Thoracic aorta (tissue), 2 donors: ENCODE data around the gene NEU1. TPM values are rescaled to one million over a fixed set of nuclear protein-coding genes. Genes with fewer than 3 reads are reported as not detected.

Experiments
- ATAC-seq: fragments of 150-250 bp; one replicate; pipeline ENCODE4 v1.8.0; 2017; ENCODE audit warnings: low read depth; ENCODE audit not compliant: insufficient number of reproducible peaks, low FRiP score
- DNase-seq: peaks from one replicate; pipeline ENCODE4 v3.0.0-alpha.2; 2020; ENCODE audit warnings: low spot score
- H3K27ac ChIP-seq, 2 donors: fragments of 200-600 bp; sonication (generic); 1 replicate in 1 of 2; 2 replicates in 1 of 2; pipeline ENCODE4 v1.5.1; 2016; ENCODE audit warnings: mild to moderate bottlenecking in 2 of 2, moderate library complexity in 2 of 2
- H3K27me3 ChIP-seq: fragments of 200-600 bp; sonication (generic); replicated peaks from 2 replicates; pipeline ENCODE4 v1.6.0; 2016; ENCODE audit warnings: mild to moderate bottlenecking; ENCODE audit not compliant: insufficient read depth
- H3K36me3 ChIP-seq: fragments of 200-600 bp; sonication (generic); one replicate; pipeline ENCODE4 v1.5.1; 2016
- H3K4me1 ChIP-seq, 2 donors: fragments of 200-600 bp; sonication (generic); 1 replicate in 1 of 2; 2 replicates in 1 of 2; pipeline versions ENCODE4 v1.5.1 to v1.6.0; 2016; ENCODE audit warnings: low read depth in 2 of 2, mild to moderate bottlenecking in 1 of 2; ENCODE audit not compliant: control insufficient read depth in 1 of 2
- H3K4me3 ChIP-seq: fragments of 200-600 bp; sonication (generic); 2 replicates; pipeline ENCODE4 v1.5.1; 2016; ENCODE audit warnings: mild to moderate bottlenecking
- H3K9me3 ChIP-seq: fragments of 200-600 bp; sonication (generic); 2 replicates; pipeline ENCODE4 v1.5.1; 2016
- total RNA-seq, 2 donors: library from RNA; depleted of rRNA; stranded (reverse); fragments of >200 nt; gene quantifications; one replicate each; pipeline versions ENCODE4 v1.1.0 to v1.2.3, GENCODE V29; 2016
- TF ChIP-seq, protein P1 (sequence below): fragments of 200-600 bp; sonication (generic); IDR thresholded peaks from one replicate; pipeline ENCODE4 v1.5.1; 2019; ENCODE audit warnings: antibody characterized with exemption

NEU1 gene
- total RNA-seq, 2 donors from 2014 or later = 26.0 to 35.2 TPM

DNA sequence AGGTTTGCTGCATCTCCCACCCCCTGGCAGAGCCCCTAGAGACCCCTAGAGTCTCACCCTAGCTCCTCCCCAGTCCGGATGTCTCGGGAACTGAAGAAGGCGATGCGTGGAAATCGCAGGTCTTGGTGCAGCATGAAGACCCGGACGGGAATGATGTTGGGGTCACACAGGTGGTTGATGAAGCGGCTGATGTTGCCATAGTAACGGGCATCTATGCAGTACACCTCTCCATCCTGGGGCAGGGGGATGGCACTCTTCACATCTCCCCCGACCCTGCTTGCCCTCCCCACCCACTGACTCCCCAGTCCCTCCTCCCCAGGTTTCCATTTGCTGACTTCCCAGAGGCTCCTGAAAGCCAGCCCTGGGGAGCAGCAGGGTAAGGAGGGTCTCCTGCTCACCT, 18.0 kb upstream of the NEU1 start:
- ATAC-seq = no peak
- Histone ChIP-seq H3K27ac (no peak overlapping the region), H3K36me3 (peaks cover 36% of the 10 kb centered on the region), H3K9me3 (no peaks in the 10 kb centered on the region), H3K27me3 (no peaks in the 10 kb centered on the region), H3K4me3 (no peak overlapping the region), H3K4me1 (no peaks in the 10 kb centered on the region)
- no peak for DNase-seq
- TF ChIP-seq, protein P1, sequence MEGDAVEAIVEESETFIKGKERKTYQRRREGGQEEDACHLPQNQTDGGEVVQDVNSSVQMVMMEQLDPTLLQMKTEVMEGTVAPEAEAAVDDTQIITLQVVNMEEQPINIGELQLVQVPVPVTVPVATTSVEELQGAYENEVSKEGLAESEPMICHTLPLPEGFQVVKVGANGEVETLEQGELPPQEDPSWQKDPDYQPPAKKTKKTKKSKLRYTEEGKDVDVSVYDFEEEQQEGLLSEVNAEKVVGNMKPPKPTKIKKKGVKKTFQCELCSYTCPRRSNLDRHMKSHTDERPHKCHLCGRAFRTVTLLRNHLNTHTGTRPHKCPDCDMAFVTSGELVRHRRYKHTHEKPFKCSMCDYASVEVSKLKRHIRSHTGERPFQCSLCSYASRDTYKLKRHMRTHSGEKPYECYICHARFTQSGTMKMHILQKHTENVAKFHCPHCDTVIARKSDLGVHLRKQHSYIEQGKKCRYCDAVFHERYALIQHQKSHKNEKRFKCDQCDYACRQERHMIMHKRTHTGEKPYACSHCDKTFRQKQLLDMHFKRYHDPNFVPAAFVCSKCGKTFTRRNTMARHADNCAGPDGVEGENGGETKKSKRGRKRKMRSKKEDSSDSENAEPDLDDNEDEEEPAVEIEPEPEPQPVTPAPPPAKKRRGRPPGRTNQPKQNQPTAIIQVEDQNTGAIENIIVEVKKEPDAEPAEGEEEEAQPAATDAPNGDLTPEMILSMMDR = no peak

DNA sequence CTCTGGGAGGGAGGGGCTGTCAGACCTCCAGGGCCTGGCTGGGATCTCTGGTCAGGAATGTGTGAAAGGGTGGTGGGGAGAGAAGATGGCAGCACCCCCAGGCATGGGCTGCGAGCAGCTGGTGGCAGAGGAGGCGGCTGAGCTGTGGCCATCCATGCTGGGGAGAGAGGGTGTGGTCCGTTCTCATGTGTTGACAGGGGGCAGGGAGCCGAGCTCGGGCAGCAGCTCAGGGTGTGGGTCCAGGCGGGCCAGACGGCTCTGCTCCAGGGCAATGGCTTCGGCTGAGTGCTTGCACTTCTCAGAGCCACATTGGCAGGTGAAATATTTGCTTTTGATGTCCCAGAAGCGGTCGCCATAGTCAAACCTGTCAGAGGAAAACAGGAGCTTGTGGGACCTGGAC, 17.3 kb upstream of the NEU1 start:
- Histone ChIP-seq H3K4me3 (no peak overlapping the region), H3K27ac (no peak overlapping the region), H3K4me1 (no peaks in the 10 kb centered on the region), H3K27me3 (no peaks in the 10 kb centered on the region), H3K9me3 (no peaks in the 10 kb centered on the region), H3K36me3 (peaks cover 34% of the 10 kb centered on the region)
- TF ChIP-seq, protein P1 = no peak
- DNase-seq (no peak), ATAC-seq (no peak)

DNA sequence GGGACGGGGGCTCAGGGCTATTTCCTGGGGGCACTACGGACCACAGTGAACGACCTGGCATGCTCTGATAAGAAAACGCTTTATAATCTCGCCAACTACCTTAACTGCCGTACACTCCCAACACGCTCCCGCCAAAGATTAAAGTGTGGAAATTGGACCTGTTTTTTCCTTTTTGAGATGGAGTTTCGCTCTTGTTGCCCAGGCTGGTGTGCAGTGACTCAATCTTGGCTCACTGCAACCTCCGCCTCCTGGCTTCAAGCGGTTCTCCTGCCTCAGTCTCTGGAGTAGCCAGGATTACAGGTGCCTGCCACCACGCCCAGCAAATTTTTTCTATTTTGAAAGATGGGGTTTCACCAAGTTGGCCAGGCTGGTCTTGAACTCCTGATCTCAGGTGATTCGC, 16.5 kb upstream of the NEU1 start:
- ATAC-seq (no peak), DNase-seq (no peak)
- Histone ChIP-seq H3K36me3 (peaks cover 28% of the 10 kb centered on the region), H3K4me1 (no peaks in the 10 kb centered on the region), H3K4me3 (no peak overlapping the region), H3K27me3 (no peaks in the 10 kb centered on the region), H3K27ac (no peak overlapping the region), H3K9me3 (no peaks in the 10 kb centered on the region)
- TF ChIP-seq, protein P1 = no peak

DNA sequence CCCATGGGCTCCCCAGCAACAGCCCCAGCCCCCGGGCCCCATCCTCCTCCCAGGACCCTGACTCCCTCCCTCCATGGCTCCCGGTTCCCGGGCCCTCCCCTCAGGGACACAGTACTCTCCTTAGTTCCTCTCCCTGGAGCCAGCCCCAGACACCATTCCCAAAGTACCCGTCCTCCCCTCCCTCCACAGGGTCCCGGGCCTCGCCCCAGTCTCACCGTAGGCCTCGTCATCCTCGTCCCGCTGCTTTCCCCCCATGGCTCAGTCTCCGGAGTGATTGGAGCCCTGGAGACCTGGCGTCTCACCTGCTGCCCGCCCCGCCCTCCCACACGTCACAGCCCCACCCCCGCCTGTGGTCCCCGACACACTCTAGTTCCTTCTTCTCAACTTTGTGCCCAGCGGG, 16.1 kb upstream of the NEU1 start, which contains the start of gene SLC44A4:
SLC44A4 (minus strand) TSS at position 272 of the 400 bp plus-strand sequence; CDS start at position 255, 17 bp downstream.
- Histone ChIP-seq H3K27me3 (no peaks in the 10 kb centered on the region), H3K9me3 (no peaks in the 10 kb centered on the region), H3K4me1 (no peaks in the 10 kb centered on the region), H3K27ac (no peak within 1 kb of the TSS), H3K36me3 (peaks cover 25% of the 10 kb centered on the region), H3K4me3 (no peak within 1 kb of the TSS)
- no peak for DNase-seq
- TF ChIP-seq, protein P1 = no peak
- no peak for ATAC-seq

DNA sequence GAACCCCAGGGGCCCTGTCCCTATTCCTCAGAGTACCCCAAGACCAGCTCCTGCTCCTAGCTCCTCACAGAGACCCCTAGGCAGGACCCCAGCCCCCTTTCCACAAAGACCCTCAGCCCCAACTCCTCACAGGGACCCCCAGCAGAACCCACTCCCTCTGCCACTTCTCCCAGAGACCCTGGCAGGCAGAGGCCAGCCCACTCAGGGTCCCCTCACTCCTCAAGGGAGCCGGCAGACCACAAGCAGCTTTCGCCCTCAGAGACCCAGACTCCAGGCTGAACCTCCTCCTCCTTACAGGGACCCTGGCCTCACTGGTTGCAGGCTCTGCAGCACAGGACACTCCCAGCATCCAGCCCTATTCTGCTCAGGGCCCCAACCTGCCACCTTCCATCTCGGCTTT, 15.6 kb upstream of the NEU1 start:
- Histone ChIP-seq H3K9me3 (no peaks in the 10 kb centered on the region), H3K27ac (no peak overlapping the region), H3K4me3 (no peak overlapping the region), H3K36me3 (peaks cover 20% of the 10 kb centered on the region), H3K4me1 (no peaks in the 10 kb centered on the region), H3K27me3 (no peaks in the 10 kb centered on the region)
- DNase-seq = no peak
- TF ChIP-seq, protein P1 = no peak
- no peak for ATAC-seq
